K562 (cell line): ENCODE measurements around the gene TIMM8A. TPM values are rescaled to one million over a fixed set of nuclear protein-coding genes. Genes with fewer than 3 reads are reported as not detected.

ENCODE experiments used
- ATAC-seq: fragments of 200-7000 bp; cut with Tn5 transposase; 3 replicates; pipeline ENCODE4 v1.9.1; 2020; ENCODE audit warnings: moderate library complexity
- BruUV-seq: library from RNA; stranded (reverse); fragments of 400-500 nt; replicated peaks from 2 replicates; lab custom pipeline; 2021; lab: Mats Ljungman, UMichigan
- CTCF ChIA-PET: fragments of 300-600 bp; formaldehyde crosslinking; extraction: SDS; loops from one replicate; lab custom pipeline; 2021; ENCODE audit warnings: low intra/inter-chr PET ratio; lab: Yijun Ruan, JAX
- POLR2A ChIA-PET: fragments of 300-600, 350-650 bp; sonication (Branson Sonifier 250); formaldehyde crosslinking; extraction: SDS; loops from one replicate; lab custom pipeline; 2021; ENCODE audit warnings: antibody characterized with exemption, inconsistent platforms; lab: Yijun Ruan, JAX
- DNase-seq, 4 experiments: peaks; one replicate each; pipeline versions ENCODE4 v3.0.0 to v3.0.0-alpha.2; 2011 to 2018; ENCODE audit warnings: low spot score in 3 of 4, mixed read lengths in 3 of 4; ENCODE audit errors: extremely low read depth in 1 of 4
- FAIRE-seq: peaks from 2 replicates; lab custom pipeline; 2011; peaks lifted over from hg19 to GRCh38; lab: Jason Lieb, UNC
- H2AFZ ChIP-seq: 2 replicates; pipeline ENCODE4 v1.6.0; 2011; ENCODE audit warnings: low read depth, low read length, control low read depth, inconsistent platforms
- H3K27ac ChIP-seq: fragments of 200-600 bp; 3 replicates; pipeline ENCODE4 v1.8.0; 2011; ENCODE audit warnings: low read depth, mild to moderate bottlenecking, control low read depth, inconsistent platforms, low read length, moderate library complexity, mixed read lengths; ENCODE audit errors: extremely low read depth
- H3K27me3 ChIP-seq, 2 experiments: fragments of 300-600 bp in 1 of 2; 2 replicates in 1 of 2; 3 replicates in 1 of 2; pipeline versions ENCODE4 v1.6.0 to v1.8.0; 2011; ENCODE audit warnings: inconsistent platforms in 2 of 2, low read length in 2 of 2, mild to moderate bottlenecking in 1 of 2, mixed read lengths in 1 of 2, moderate library complexity in 1 of 2; ENCODE audit not compliant: control insufficient read depth in 2 of 2, insufficient read depth in 2 of 2
- H3K36me3 ChIP-seq: fragments of 300-600 bp; 3 replicates; pipeline ENCODE4 v1.8.0; 2011; ENCODE audit warnings: mild to moderate bottlenecking, low read length, inconsistent platforms; ENCODE audit not compliant: control insufficient read depth, insufficient read depth
- H3K4me1 ChIP-seq, 2 experiments: fragments of 200-600 bp in 1 of 2; replicated peaks in 1 of 2; 2 replicates in 1 of 2; 3 replicates in 1 of 2; pipeline versions ENCODE4 v1.5.1 to v1.8.0; 2011; ENCODE audit warnings: inconsistent platforms in 2 of 2, low read length in 2 of 2, mild to moderate bottlenecking in 1 of 2, mixed read lengths in 1 of 2, moderate library complexity in 1 of 2; ENCODE audit not compliant: control insufficient read depth in 2 of 2, insufficient read depth in 2 of 2
- H3K4me2 ChIP-seq: 2 replicates; pipeline ENCODE4 v1.6.1; 2011; ENCODE audit warnings: low read length, control low read depth, inconsistent platforms, mixed read lengths; ENCODE audit not compliant: insufficient read depth
- H3K4me3 ChIP-seq: fragments of 200-600 bp; sonication (generic), shearing (Covaris generic); 2 replicates; pipeline ENCODE4 v1.5.1; 2016; ENCODE audit warnings: control low read depth, inconsistent platforms
- H3K79me2 ChIP-seq: fragments of 200-600 bp; 3 replicates; pipeline ENCODE4 v1.8.0; 2011; ENCODE audit warnings: low read length, inconsistent platforms; ENCODE audit not compliant: control insufficient read depth, insufficient read depth
- H3K9ac ChIP-seq, 2 experiments: 2 replicates each; pipeline versions ENCODE4 v1.6.0 to v1.6.1; 2011; ENCODE audit warnings: low read depth in 2 of 2, low read length in 2 of 2, control low read depth in 1 of 2, inconsistent platforms in 1 of 2, mild to moderate bottlenecking in 1 of 2, mixed read lengths in 1 of 2; ENCODE audit not compliant: insufficient read depth in 1 of 2
- H3K9me1 ChIP-seq: one replicate; pipeline ENCODE4 v1.6.0; 2011; ENCODE audit warnings: inconsistent platforms, mild to moderate bottlenecking, low read length, moderate library complexity; ENCODE audit not compliant: control insufficient read depth, insufficient read depth
- H3K9me3 ChIP-seq: replicated peaks from 2 replicates; pipeline ENCODE4 v1.5.1; 2011; ENCODE audit warnings: low read depth, low read length, inconsistent platforms; ENCODE audit not compliant: control insufficient read depth, insufficient read depth
- H4K20me1 ChIP-seq: replicated peaks from 2 replicates; pipeline ENCODE4 v1.6.1; 2011; ENCODE audit warnings: low read length, inconsistent platforms, mixed read lengths; ENCODE audit not compliant: control insufficient read depth, insufficient read depth
- ARNT ChIP-seq, 2 experiments: fragments of 450-650 bp; IDR thresholded peaks; 2 replicates each; pipeline ENCODE4 v1.6.1; 2016; ENCODE audit warnings: mild to moderate bottlenecking in 1 of 2
- CCNT2 ChIP-seq: IDR thresholded peaks from 2 replicates; pipeline ENCODE4 v1.6.1; 2011; ENCODE audit warnings: borderline replicate concordance, low read depth, mild to moderate bottlenecking, moderate library complexity, mixed read lengths, low read length; ENCODE audit not compliant: insufficient read length; ENCODE audit errors: extremely low read depth
- CSDE1 ChIP-seq, 2 experiments: fragments of 450-650 bp; IDR thresholded peaks; 2 replicates each; pipeline ENCODE4 v1.6.1; 2016; ENCODE audit warnings: mild to moderate bottlenecking in 1 of 2
- FOXM1 ChIP-seq, 2 experiments: fragments of 450-650 bp in 1 of 2; sonication (generic) in 1 of 2; formaldehyde crosslinking in 1 of 2; IDR thresholded peaks; 2 replicates each; pipeline versions ENCODE4 v1.6.1 to v1.9.0; 2017 to 2022; ENCODE audit warnings: low read depth in 2 of 2, mild to moderate bottlenecking in 2 of 2, missing genetic modification reagents in 1 of 2, moderate library complexity in 1 of 2
- KAT8 ChIP-seq: fragments of 450-650 bp; IDR thresholded peaks from 2 replicates; pipeline ENCODE4 v1.6.1; 2016; ENCODE audit warnings: low read depth, mild to moderate bottlenecking
- NFRKB ChIP-seq: fragments of 450-650 bp; IDR thresholded peaks from 2 replicates; pipeline ENCODE4 v1.6.1; 2016; ENCODE audit warnings: low read depth
- RBM17 ChIP-seq: fragments of 200-400 bp; formaldehyde crosslinking; IDR thresholded peaks from 2 replicates; pipeline ENCODE4 v1.6.1; 2017; ENCODE audit warnings: low read depth, mild to moderate bottlenecking, low read length, borderline replicate concordance
- SMAD3 ChIP-seq: fragments of 450-650 bp; formaldehyde crosslinking; conservative IDR thresholded peaks from 2 replicates; pipeline ENCODE4 v1.4.0; 2020; ENCODE audit warnings: mild to moderate bottlenecking
- SOX6 ChIP-seq: fragments of 450-650 bp; IDR thresholded peaks from 2 replicates; pipeline ENCODE4 v1.6.1; 2014; ENCODE audit warnings: mild to moderate bottlenecking
- SPI1 ChIP-seq: IDR thresholded peaks from 2 replicates; pipeline ENCODE4 v1.6.1; 2011; ENCODE audit warnings: low read depth, low read length, control low read depth, borderline replicate concordance
- WHSC1 ChIP-seq: IDR thresholded peaks from one replicate; pipeline ENCODE4 v1.6.1; 2012; ENCODE audit warnings: low read length, control low read depth, inconsistent platforms
- ZC3H11A ChIP-seq: IDR thresholded peaks from 2 replicates; pipeline ENCODE4 v1.6.1; 2012; ENCODE audit warnings: low read depth, low read length, improper control_type of control experiment
- ZNF165 ChIP-seq: fragments of 250-450 bp; sonication (Bioruptor Pico); IDR thresholded peaks from 2 replicates; pipeline ENCODE4 v1.4.0; 2020; ENCODE audit warnings: borderline replicate concordance
- ZNF766 ChIP-seq: fragments of 200-800 bp; sonication (Bioruptor generic); conservative IDR thresholded peaks from 2 replicates; pipeline ENCODE4 v1.6.1; 2016; ENCODE audit warnings: missing genetic modification characterization, missing compliant biosample characterization
- WGBS: fragments of 100-300 bp; shearing (Covaris generic); methylation state at CpG from one replicate; pipeline ENCODE4 v1.1.6; 2016; ENCODE audit warnings: low coverage, mixed read lengths; ENCODE audit not compliant: insufficient coverage; ENCODE audit errors: missing lambda C conversion rate; 5-methylcytosine and 5-hydroxymethylcytosine counted together
- in situ Hi-C: fragments of 300-500 bp; cut with MboI; formaldehyde crosslinking; loops from 4 replicates; pipeline ENCODE4 v1.15.0; 2018; ENCODE audit warnings: inconsistent platforms, mixed read lengths
- intact Hi-C: fragments of 100-400 bp; cut with micrococcal nuclease; formaldehyde crosslinking; loops from 2 replicates; pipeline ENCODE4 v1.14.2; 2022
- polyA plus RNA-seq, 8 experiments: library from polyadenylated mRNA; depleted of rRNA in 4 of 8; stranded (reverse) in 5 of 8; unstranded in 3 of 8; fragments of >200 nt; fragmentation: Nextera tagmentation in 2 of 8; fragmentation: Illumina TruSeq in 1 of 8; extraction: Ambion mirVana in 2 of 8; extraction: Trizol in 1 of 8; gene quantifications; 2 replicates each; pipeline versions ENCODE4 v1.2.1 to v1.2.3, GENCODE V29; 2011 to 2014; ENCODE audit warnings: inconsistent platforms in 1 of 8, missing spikeins in 1 of 8
- total RNA-seq, 7 experiments: library from RNA; depleted of rRNA in 6 of 7; stranded (reverse); fragments of >200 nt in 6 of 7; fragmentation: Illumina TruSeq in 2 of 7; extraction: Trizol in 2 of 7; gene quantifications; 2 replicates each; pipeline versions ENCODE4 v1.2.1 to v1.2.3, GENCODE V29; 2011 to 2021; ENCODE audit warnings: low replicate concordance in 1 of 7
- TF ChIP-seq, protein P1 (sequence below): fragments of 200-400 bp; formaldehyde crosslinking; IDR thresholded peaks from 2 replicates; pipeline ENCODE4 v1.6.1; 2017; ENCODE audit warnings: mild to moderate bottlenecking, low read depth, low read length, moderate library complexity
- TF ChIP-seq, protein P2 (sequence below): fragments of 450-650 bp; formaldehyde crosslinking; conservative IDR thresholded peaks from 2 replicates; pipeline ENCODE4 v1.4.0; 2022; ENCODE audit warnings: mild to moderate bottlenecking, missing genetic modification characterization
- TF ChIP-seq, protein P3 (sequence below): fragments of 450-650 bp; conservative IDR thresholded peaks from 2 replicates; pipeline ENCODE4 v1.6.1; 2016; ENCODE audit warnings: missing genetic modification characterization, low read depth, mild to moderate bottlenecking, missing compliant biosample characterization, moderate library complexity
- TF ChIP-seq, protein P4 (sequence below): IDR thresholded peaks from 2 replicates; pipeline ENCODE4 v1.6.1; 2011; ENCODE audit not compliant: insufficient read length; ENCODE audit errors: extremely low read depth
- TF ChIP-seq, protein P5 (sequence below): fragments of 250-450 bp; sonication (Bioruptor Pico); IDR thresholded peaks from 2 replicates; pipeline ENCODE4 v1.8.0; 2021; ENCODE audit warnings: moderate library complexity, mild to moderate bottlenecking, inconsistent platforms

The TIMM8A gene
- total and polyA plus RNA-seq, 9 of the 15 experiments (the other 6 are each of a cell fraction or from before 2014, with no cell fraction given): 10.9 to 132 (median 41.1) TPM

DNA sequence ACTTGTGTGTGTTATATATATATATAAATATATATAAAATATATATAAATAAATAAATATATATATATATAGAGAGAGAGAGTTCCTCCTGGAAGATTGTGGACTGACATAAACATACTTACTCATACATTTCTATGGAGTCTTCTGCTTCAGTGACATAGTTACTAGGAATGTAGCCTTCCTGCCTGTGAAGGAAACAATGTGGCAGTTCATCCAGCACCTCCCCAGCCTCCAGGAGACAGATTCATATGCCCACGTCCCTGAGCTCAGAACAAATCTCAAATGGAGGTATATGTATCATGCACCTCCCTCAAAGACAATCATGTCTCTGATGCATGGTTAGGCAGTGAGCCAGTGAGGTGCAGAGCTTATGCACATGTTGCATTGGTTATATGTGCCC, 11.4 kb upstream of the TIMM8A start:
- Histone ChIP-seq H3K4me1 (peaks cover 0 to 4% of the 10 kb centered on the region in 2 experiments; a peak in 3 of 5 replicates), H3K9me3 (no peaks in the 10 kb centered on the region), H3K27ac (no peak overlapping the region), H3K4me3 (no peak overlapping the region), H3K9ac (no peak overlapping the region), H3K4me2 (no peak overlapping the region), H3K9me1 (no peaks in the 10 kb centered on the region), H4K20me1 (no peaks in the 10 kb centered on the region), H3K36me3 (peaks cover 64% of the 10 kb centered on the region; the same call in 2 of the 3 replicates), H3K79me2 (no peaks in the 10 kb centered on the region), H3K27me3 (no peaks in the 10 kb centered on the region), H2AFZ (no peak overlapping the region)
- no peak for TF ChIP-seq KAT8
- TF ChIP-seq, protein P1, sequence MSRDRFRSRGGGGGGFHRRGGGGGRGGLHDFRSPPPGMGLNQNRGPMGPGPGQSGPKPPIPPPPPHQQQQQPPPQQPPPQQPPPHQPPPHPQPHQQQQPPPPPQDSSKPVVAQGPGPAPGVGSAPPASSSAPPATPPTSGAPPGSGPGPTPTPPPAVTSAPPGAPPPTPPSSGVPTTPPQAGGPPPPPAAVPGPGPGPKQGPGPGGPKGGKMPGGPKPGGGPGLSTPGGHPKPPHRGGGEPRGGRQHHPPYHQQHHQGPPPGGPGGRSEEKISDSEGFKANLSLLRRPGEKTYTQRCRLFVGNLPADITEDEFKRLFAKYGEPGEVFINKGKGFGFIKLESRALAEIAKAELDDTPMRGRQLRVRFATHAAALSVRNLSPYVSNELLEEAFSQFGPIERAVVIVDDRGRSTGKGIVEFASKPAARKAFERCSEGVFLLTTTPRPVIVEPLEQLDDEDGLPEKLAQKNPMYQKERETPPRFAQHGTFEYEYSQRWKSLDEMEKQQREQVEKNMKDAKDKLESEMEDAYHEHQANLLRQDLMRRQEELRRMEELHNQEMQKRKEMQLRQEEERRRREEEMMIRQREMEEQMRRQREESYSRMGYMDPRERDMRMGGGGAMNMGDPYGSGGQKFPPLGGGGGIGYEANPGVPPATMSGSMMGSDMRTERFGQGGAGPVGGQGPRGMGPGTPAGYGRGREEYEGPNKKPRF: no peak
- TF ChIP-seq FOXM1 (IDR thresholded peaks at IDR 0.05; ENCODE audit: low read depth): no peak
- TF ChIP-seq FOXM1 (CRISPR knock-in tag; IDR thresholded peaks at IDR 0.05; ENCODE audit: low read depth): no peak
- no peak for TF ChIP-seq ZNF766 (CRISPR knock-in tag)
- no peak for TF ChIP-seq CSDE1 (IDR thresholded peaks at IDR 0.05)
- no peak for TF ChIP-seq ARNT (IDR thresholded peaks at IDR 0.05)
- no peak for TF ChIP-seq WHSC1
- no peak for TF ChIP-seq ZC3H11A
- no peak for TF ChIP-seq CCNT2
- no peak for TF ChIP-seq SPI1
- no peak for TF ChIP-seq SMAD3 (CRISPR knock-in tag)
- TF ChIP-seq RBM17: no peak
- TF ChIP-seq, protein P2, sequence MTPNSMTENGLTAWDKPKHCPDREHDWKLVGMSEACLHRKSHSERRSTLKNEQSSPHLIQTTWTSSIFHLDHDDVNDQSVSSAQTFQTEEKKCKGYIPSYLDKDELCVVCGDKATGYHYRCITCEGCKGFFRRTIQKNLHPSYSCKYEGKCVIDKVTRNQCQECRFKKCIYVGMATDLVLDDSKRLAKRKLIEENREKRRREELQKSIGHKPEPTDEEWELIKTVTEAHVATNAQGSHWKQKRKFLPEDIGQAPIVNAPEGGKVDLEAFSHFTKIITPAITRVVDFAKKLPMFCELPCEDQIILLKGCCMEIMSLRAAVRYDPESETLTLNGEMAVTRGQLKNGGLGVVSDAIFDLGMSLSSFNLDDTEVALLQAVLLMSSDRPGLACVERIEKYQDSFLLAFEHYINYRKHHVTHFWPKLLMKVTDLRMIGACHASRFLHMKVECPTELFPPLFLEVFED (CRISPR knock-in tag): no peak
- no peak for TF ChIP-seq NFRKB
- TF ChIP-seq, protein P3, sequence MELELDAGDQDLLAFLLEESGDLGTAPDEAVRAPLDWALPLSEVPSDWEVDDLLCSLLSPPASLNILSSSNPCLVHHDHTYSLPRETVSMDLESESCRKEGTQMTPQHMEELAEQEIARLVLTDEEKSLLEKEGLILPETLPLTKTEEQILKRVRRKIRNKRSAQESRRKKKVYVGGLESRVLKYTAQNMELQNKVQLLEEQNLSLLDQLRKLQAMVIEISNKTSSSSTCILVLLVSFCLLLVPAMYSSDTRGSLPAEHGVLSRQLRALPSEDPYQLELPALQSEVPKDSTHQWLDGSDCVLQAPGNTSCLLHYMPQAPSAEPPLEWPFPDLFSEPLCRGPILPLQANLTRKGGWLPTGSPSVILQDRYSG (tag): no peak
- TF ChIP-seq, protein P4, sequence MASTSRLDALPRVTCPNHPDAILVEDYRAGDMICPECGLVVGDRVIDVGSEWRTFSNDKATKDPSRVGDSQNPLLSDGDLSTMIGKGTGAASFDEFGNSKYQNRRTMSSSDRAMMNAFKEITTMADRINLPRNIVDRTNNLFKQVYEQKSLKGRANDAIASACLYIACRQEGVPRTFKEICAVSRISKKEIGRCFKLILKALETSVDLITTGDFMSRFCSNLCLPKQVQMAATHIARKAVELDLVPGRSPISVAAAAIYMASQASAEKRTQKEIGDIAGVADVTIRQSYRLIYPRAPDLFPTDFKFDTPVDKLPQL: no peak
- TF ChIP-seq, protein P5, sequence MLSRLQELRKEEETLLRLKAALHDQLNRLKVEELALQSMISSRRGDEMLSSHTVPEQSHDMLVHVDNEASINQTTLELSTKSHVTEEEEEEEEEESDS (CRISPR knock-in tag): no peak
- no peak for TF ChIP-seq ZNF165 (CRISPR knock-in tag)
- TF ChIP-seq SOX6: no peak
- no peak for DNase-seq
- in situ Hi-C loops: no loop called here
- no peak for FAIRE-seq
- no peak for ATAC-seq
- intact Hi-C loops: no loop called here
- BruUV-seq: no TSS peak
- CTCF ChIA-PET: no interaction called here
- 83% methylated on average over 1 of the region's 1 CpG for WGBS
- POLR2A ChIA-PET: interaction anchor here (1.7 kb wide), 1 partner anchor 11 kb away, joined by 3 read pairs; the partner anchor contains the start of gene TIMM8A
